GM12878 (cell line): ENCODE measurements around the gene MRPS22. TPM values are rescaled to one million over a fixed set of nuclear protein-coding genes. Genes with fewer than 3 reads are reported as not detected.

Experiments used
- ATAC-seq: fragments of 200-7000 bp; cut with Tn5 transposase; 3 replicates; pipeline ENCODE4 v1.9.1; 2020; ENCODE audit warnings: mild to moderate bottlenecking, moderate library complexity
- BruUV-seq: library from RNA; stranded (reverse); fragments of 400-500 nt; replicated peaks from 2 replicates; lab custom pipeline; 2021; lab: Mats Ljungman, UMichigan
- CTCF ChIA-PET: fragments of 300-600 bp; sonication (Branson Sonifier 250); formaldehyde crosslinking; extraction: SDS; loops from one replicate; lab custom pipeline; 2021; ENCODE audit warnings: inconsistent platforms; lab: Yijun Ruan, JAX
- POLR2A ChIA-PET: fragments of 350-600 bp; formaldehyde crosslinking; extraction: SDS; loops from one replicate; lab custom pipeline; 2021; ENCODE audit warnings: inconsistent platforms; lab: Charles Lee
- RAD21 ChIA-PET: fragments of 300-600 bp; sonication (Branson Sonifier 250); formaldehyde crosslinking; loops from one replicate; lab custom pipeline; 2023; ENCODE audit warnings: antibody characterized with exemption; ENCODE audit not compliant: unreplicated experiment; lab: Charles Lee
- SMC1A ChIA-PET: fragments of 300-600 bp; sonication (Branson Sonifier 250); formaldehyde crosslinking; loops from one replicate; lab custom pipeline; 2023; ENCODE audit not compliant: unreplicated experiment, uncharacterized antibody; lab: Charles Lee
- DNase-seq: peaks from one replicate; pipeline ENCODE4 v3.0.0-alpha.2; 2011; ENCODE audit warnings: low read depth, low spot score
- FAIRE-seq: peaks from 3 replicates; lab custom pipeline; 2011; peaks lifted over from hg19 to GRCh38; lab: Jason Lieb, UNC
- H2AFZ ChIP-seq: 2 replicates; pipeline ENCODE4 v1.6.0; 2011; ENCODE audit warnings: low read depth, low read length, control low read depth; ENCODE audit not compliant: control insufficient read depth
- H3K27ac ChIP-seq: 2 replicates; pipeline ENCODE4 v1.5.1; 2011; ENCODE audit warnings: control low read depth; ENCODE audit not compliant: control insufficient read depth, insufficient read depth
- H3K27me3 ChIP-seq, 2 experiments: replicated peaks in 1 of 2; 2 replicates each; pipeline versions ENCODE4 v1.6.0 to v1.6.1; 2011; ENCODE audit warnings: low read length in 1 of 2; ENCODE audit not compliant: control insufficient read depth in 2 of 2, insufficient read depth in 2 of 2
- H3K36me3 ChIP-seq, 2 experiments: 2 replicates each; pipeline ENCODE4 v1.5.1; 2011; ENCODE audit warnings: low read length in 1 of 2; ENCODE audit not compliant: control insufficient read depth in 2 of 2, insufficient read depth in 2 of 2
- H3K4me1 ChIP-seq: 2 replicates; pipeline ENCODE4 v1.6.1; 2011; ENCODE audit warnings: mild to moderate bottlenecking, low read length, moderate library complexity, mixed read lengths; ENCODE audit not compliant: control insufficient read depth, insufficient read depth
- H3K4me2 ChIP-seq: 2 replicates; pipeline ENCODE4 v1.6.0; 2011; ENCODE audit warnings: control low read depth; ENCODE audit not compliant: control insufficient read depth, insufficient read depth
- H3K4me3 ChIP-seq: fragments of 200-600 bp; sonication (generic); 2 replicates; pipeline ENCODE4 v1.5.1; 2016
- H3K79me2 ChIP-seq: 2 replicates; pipeline ENCODE4 v1.6.0; 2011; ENCODE audit warnings: low read length; ENCODE audit not compliant: control insufficient read depth, insufficient read depth
- H3K9ac ChIP-seq: 2 replicates; pipeline ENCODE4 v1.8.0; 2011; ENCODE audit warnings: low read length, control low read depth, mixed read lengths; ENCODE audit not compliant: control insufficient read depth, insufficient read depth
- H3K9me3 ChIP-seq: replicated peaks from 3 replicates; pipeline ENCODE4 v1.5.1; 2011; ENCODE audit warnings: mild to moderate bottlenecking, low read length; ENCODE audit not compliant: control insufficient read depth, insufficient read depth
- H4K20me1 ChIP-seq: 2 replicates; pipeline ENCODE4 v1.6.0; 2011; ENCODE audit not compliant: control insufficient read depth, insufficient read depth
- BMI1 ChIP-seq: fragments of 450-650 bp; IDR thresholded peaks from 2 replicates; pipeline ENCODE4 v1.6.1; 2016; ENCODE audit warnings: mild to moderate bottlenecking, moderate library complexity, borderline replicate concordance
- E2F4 ChIP-seq: IDR thresholded peaks from 2 replicates; pipeline ENCODE4 v1.6.1; 2012; ENCODE audit warnings: low read depth, low read length, improper control_type of control experiment
- MTA2 ChIP-seq: fragments of 450-650 bp; IDR thresholded peaks from 2 replicates; pipeline ENCODE4 v1.6.1; 2016; ENCODE audit warnings: low read depth, mild to moderate bottlenecking, moderate library complexity
- NFXL1 ChIP-seq: fragments of 450-650 bp; IDR thresholded peaks from 2 replicates; pipeline ENCODE4 v1.6.1; 2017; ENCODE audit warnings: antibody characterized with exemption, mild to moderate bottlenecking, borderline replicate concordance
- NR2C1 ChIP-seq: fragments of 450-650 bp; IDR thresholded peaks from 2 replicates; pipeline ENCODE4 v1.6.1; 2017; ENCODE audit warnings: antibody characterized with exemption, mild to moderate bottlenecking, moderate library complexity
- WGBS: methylation state at CpG from one replicate; pipeline ENCODE4 v1.1.6; 2016; ENCODE audit warnings: low lambda C conversion rate; ENCODE audit not compliant: insufficient replicate concordance, insufficient coverage; ENCODE audit errors: missing lambda C conversion rate; 5-methylcytosine and 5-hydroxymethylcytosine counted together
- in situ Hi-C: fragments of 300-500 bp; cut with MboI; formaldehyde crosslinking; loops from 9 replicates; pipeline ENCODE4 v1.14.3; 2018; ENCODE audit warnings: mixed read lengths
- intact Hi-C: fragments of 100-400 bp; cut with micrococcal nuclease; formaldehyde crosslinking; loops from one replicate; pipeline ENCODE4 v1.14.2; 2022; ENCODE audit not compliant: unreplicated experiment
- polyA plus RNA-seq, 11 experiments: library from polyadenylated mRNA; depleted of rRNA in 4 of 11; unstranded in 6 of 11; stranded (reverse) in 5 of 11; fragments of >200 nt; fragmentation: Nextera tagmentation in 4 of 11; fragmentation: Illumina TruSeq in 1 of 11; extraction: Ambion mirVana in 4 of 11; extraction: Trizol in 1 of 11; gene quantifications; 1 replicate in 1 of 11; 2 replicates in 10 of 11; pipeline versions ENCODE4 v1.2.1 to v1.2.3, GENCODE V29; 2011 to 2016; ENCODE audit warnings: inconsistent platforms in 2 of 11, missing spikeins in 2 of 11, low read depth in 1 of 11
- total RNA-seq, 4 experiments: library from RNA; depleted of rRNA in 3 of 4; stranded (reverse); fragments of >200 nt in 3 of 4; fragmentation: Illumina TruSeq in 1 of 4; extraction: Trizol in 1 of 4; gene quantifications; 2 replicates each; pipeline versions ENCODE4 v1.2.1 to v1.2.3, GENCODE V29; 2013 to 2021

The MRPS22 gene
- total and polyA plus RNA-seq, 10 of the 15 experiments (the other 5 are each of a cell fraction or from before 2014, with no cell fraction given): 44.3 to 146 (median 75.2) TPM

GRCh38 chr3:139317660-139318430, 26.0 kb upstream of the MRPS22 start (continued):
- TF ChIP-seq NR2C1: no peak
- TF ChIP-seq MTA2: no peak
- no peak for TF ChIP-seq E2F4
- TF ChIP-seq, all 136 proteins: peak for 0

DNA sequence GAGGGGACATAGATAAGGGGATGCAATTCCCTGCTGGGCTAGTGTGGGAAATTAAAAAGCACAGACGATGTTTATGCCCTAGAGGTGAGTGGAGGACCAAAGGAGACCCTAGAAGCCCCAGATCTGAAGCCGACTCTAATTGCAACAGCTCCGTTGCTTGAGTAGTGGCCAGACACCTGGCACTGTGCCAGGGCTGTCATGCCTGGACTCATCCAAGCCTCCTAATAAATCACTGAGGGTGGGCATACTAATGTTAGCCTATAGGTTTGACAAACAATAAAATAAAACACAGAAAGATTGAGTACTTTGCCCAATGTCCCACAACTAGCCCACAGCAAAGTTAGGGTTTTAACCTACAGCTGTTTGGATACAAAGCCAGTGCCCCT, 25.4 kb upstream of the MRPS22 start:
- POLR2A ChIA-PET: no interaction called here
- Histone ChIP-seq H3K9ac (no peak overlapping the region), H3K79me2 (no peaks in the 10 kb centered on the region), H2AFZ (no peak overlapping the region), H3K36me3 (no peaks in the 10 kb centered on the region), H4K20me1 (no peaks in the 10 kb centered on the region), H3K4me1 (no peaks in the 10 kb centered on the region), H3K4me3 (no peak overlapping the region), H3K9me3 (no peaks in the 10 kb centered on the region), H3K4me2 (no peak overlapping the region), H3K27me3 (no peaks in the 10 kb centered on the region; a peak in 1 of 4 replicates), H3K27ac (no peak overlapping the region)
- TF ChIP-seq BMI1: no peak
- no peak for TF ChIP-seq NFXL1
- RAD21 ChIA-PET: no interaction called here
- in situ Hi-C loops (loop anchor here (10.0 kb wide), 2 partner anchors 214 to 384 kb away; no protein-coding TSS in a partner anchor), intact Hi-C loops (no loop called here)
- WGBS: 25% methylated on average over 3 of the region's 3 CpGs
- BruUV-seq: no TSS peak
- ATAC-seq (no peak), FAIRE-seq (no peak), DNase-seq (no peak)
- SMC1A ChIA-PET: no interaction called here
- CTCF ChIA-PET: interaction anchor here (1.1 to 2.6 kb wide), 3 partner anchors 10 to 206 kb away, joined by 3 to 10 read pairs (median 6); no protein-coding TSS in a partner anchor
